Sigmoid colon (tissue), 7 donors: ENCODE data around the gene BZW2. TPM values are rescaled to one million over a fixed set of nuclear protein-coding genes. Genes with fewer than 3 reads are reported as not detected.
A peak's percentile ranks its signal among the peaks of the same experiment; 100 is the strongest.

Source experiments
- DNase-seq: peaks from one replicate; pipeline ENCODE4 v3.0.0-alpha.2; 2019
- H3K27ac ChIP-seq, 4 donors: fragments of 200-600 bp; sonication (generic); one replicate each; pipeline ENCODE4 v1.5.1; 2016 to 2019; ENCODE audit warnings: mild to moderate bottlenecking in 1 of 4
- H3K27me3 ChIP-seq, 3 donors: fragments of 200-600 bp; sonication (generic); one replicate each; pipeline ENCODE4 v1.5.1; 2019; ENCODE audit warnings: mild to moderate bottlenecking in 1 of 3
- H3K36me3 ChIP-seq, 4 donors: fragments of 200-600 bp; sonication (generic); one replicate each; pipeline ENCODE4 v1.5.1; 2016 to 2019
- H3K4me1 ChIP-seq, 4 donors: fragments of 200-600 bp; sonication (generic); one replicate each; pipeline ENCODE4 v1.5.1; 2017 to 2019
- H3K4me3 ChIP-seq, 4 donors: fragments of 200-600 bp; sonication (generic); one replicate each; pipeline ENCODE4 v1.5.1; 2017 to 2019; ENCODE audit warnings: mild to moderate bottlenecking in 2 of 4, moderate library complexity in 1 of 4
- H3K9me3 ChIP-seq, 4 donors: fragments of 200-600 bp in 3 of 4; sonication (generic) in 3 of 4; one replicate each; pipeline versions ENCODE4 v1.5.1 to v1.6.1; 2013 to 2019
- EP300 ChIP-seq, 4 donors: sonication (generic); formaldehyde crosslinking; IDR thresholded peaks; one replicate each; pipeline ENCODE4 v1.6.1; 2017; ENCODE audit warnings: antibody characterized with exemption in 4 of 4
- POLR2A ChIP-seq, 2 donors: fragments of 450-650 bp; IDR thresholded peaks; one replicate each; pipeline ENCODE4 v1.6.1; 2016; ENCODE audit warnings: antibody characterized with exemption in 2 of 2, mild to moderate bottlenecking in 2 of 2, moderate library complexity in 2 of 2
- POLR2AphosphoS5 ChIP-seq, 4 donors: sonication (generic); formaldehyde crosslinking; IDR thresholded peaks; one replicate each; pipeline ENCODE4 v1.6.1; 2017; ENCODE audit warnings: antibody characterized with exemption in 4 of 4
- WGBS, 2 donors: extraction: QIAGEN DNeasy Blood & Tissue Kit; methylation state at CpG; one replicate each; pipeline ENCODE4 v1.1.7; 2013; 5-methylcytosine and 5-hydroxymethylcytosine counted together
- intact Hi-C: fragments of 100-400 bp; cut with DNase I; formaldehyde crosslinking; loops from one replicate; pipeline ENCODE4 v1.15.1; 2023
- polyA plus RNA-seq, 3 donors: library from polyadenylated mRNA; stranded (reverse); fragments of 200-250 nt; gene quantifications; one replicate each; pipeline ENCODE4 v1.2.3, GENCODE V29; 2013
- total RNA-seq, 4 donors: library from RNA; depleted of rRNA; stranded (reverse); fragments of >200 nt; gene quantifications; one replicate each; pipeline ENCODE4 v1.1.0, GENCODE V29; 2016
- TF ChIP-seq, protein P1 (sequence below), 4 experiments: fragments of 450-650 bp in 3 of 4; fragments of 200-600 bp in 1 of 4; IDR thresholded peaks; one replicate each; pipeline ENCODE4 v1.5.1; 2016 to 2019; ENCODE audit warnings: antibody characterized with exemption in 4 of 4, mild to moderate bottlenecking in 3 of 4, moderate library complexity in 2 of 4
- donor health status: healthy with polysubstance abuse.
- donor health status: Bipolar disorder and iron deficiency.
- donor health status: healthy.

BZW2 gene
- total and polyA plus RNA-seq, 7 donors: 49.7 to 70.7 (median 63.8) TPM

DNA sequence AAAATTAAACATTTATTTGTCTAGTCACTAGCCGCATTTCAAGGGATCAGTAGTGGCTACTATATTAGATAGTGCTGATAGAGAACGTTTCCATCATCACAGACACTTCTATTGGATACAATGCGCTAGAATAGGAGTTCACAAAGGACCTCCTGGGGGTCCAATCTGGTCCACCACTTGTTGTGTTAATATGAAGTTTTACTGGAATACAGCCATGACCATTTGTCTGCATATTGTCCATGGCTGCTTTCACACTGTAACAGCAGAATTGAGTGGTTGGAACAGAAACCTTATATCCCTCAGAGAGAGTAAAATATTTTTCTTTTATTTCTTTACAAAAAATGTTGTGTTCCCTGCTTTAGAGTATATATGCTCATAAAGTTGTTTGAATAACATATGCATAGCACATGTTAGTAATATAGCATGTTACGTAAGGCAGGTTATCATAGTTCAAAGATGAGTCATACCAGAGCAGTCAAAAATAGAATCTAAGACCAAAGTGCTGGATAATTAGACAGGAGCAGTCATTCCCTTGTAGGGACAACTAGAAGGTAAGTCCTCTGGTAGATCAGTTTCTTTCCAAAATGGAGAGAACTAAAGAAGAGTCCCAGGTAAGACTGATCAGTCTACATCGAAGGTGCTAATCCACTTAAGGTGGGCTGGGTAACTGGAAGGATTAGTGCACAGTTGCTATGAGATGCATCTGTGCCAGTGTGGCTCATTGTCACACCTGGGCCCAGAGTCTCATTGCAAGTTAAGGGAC, 14.9 kb downstream of the BZW2 start:
- Histone ChIP-seq H3K27ac (peak overlapping the region in 1 of 4 donors; percentile 46), H3K4me1 (peaks cover 0 to 31% (median 29%) of the 10 kb centered on the region in 4 donors)

GRCh38 chr7:16661924-16662323, 15.9 kb downstream of the BZW2 start:
- no peak for TF ChIP-seq EP300 (IDR thresholded peaks at IDR 0.05)
- TF ChIP-seq, protein P1, sequence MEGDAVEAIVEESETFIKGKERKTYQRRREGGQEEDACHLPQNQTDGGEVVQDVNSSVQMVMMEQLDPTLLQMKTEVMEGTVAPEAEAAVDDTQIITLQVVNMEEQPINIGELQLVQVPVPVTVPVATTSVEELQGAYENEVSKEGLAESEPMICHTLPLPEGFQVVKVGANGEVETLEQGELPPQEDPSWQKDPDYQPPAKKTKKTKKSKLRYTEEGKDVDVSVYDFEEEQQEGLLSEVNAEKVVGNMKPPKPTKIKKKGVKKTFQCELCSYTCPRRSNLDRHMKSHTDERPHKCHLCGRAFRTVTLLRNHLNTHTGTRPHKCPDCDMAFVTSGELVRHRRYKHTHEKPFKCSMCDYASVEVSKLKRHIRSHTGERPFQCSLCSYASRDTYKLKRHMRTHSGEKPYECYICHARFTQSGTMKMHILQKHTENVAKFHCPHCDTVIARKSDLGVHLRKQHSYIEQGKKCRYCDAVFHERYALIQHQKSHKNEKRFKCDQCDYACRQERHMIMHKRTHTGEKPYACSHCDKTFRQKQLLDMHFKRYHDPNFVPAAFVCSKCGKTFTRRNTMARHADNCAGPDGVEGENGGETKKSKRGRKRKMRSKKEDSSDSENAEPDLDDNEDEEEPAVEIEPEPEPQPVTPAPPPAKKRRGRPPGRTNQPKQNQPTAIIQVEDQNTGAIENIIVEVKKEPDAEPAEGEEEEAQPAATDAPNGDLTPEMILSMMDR (IDR thresholded peaks at IDR 0.05): no peak
- TF ChIP-seq POLR2A (IDR thresholded peaks at IDR 0.05): no peak
- TF ChIP-seq POLR2AphosphoS5 (IDR thresholded peaks at IDR 0.05): no peak
- DNase-seq: no peak
- no peak overlapping the region for H3K4me3 ChIP-seq
- 92 to 94% methylated on average over 1 of the region's 1 CpG for WGBS, 2 donors
- no peaks in the 10 kb centered on the region for H3K27me3 ChIP-seq
- intact Hi-C loops: no loop called here
- H3K4me1 ChIP-seq: peaks cover 0 to 31% (median 29%) of the 10 kb centered on the region in 4 donors
- H3K36me3 ChIP-seq: peaks cover 0 to 5% (median 0%) of the 10 kb centered on the region in 4 donors
- H3K9me3 ChIP-seq: no peaks in the 10 kb centered on the region
- H3K27ac ChIP-seq: peak overlapping the region; percentile 7 to 49 (median 28)

More for the DNA sequence above, 14.9 kb downstream of the BZW2 start:
- TF ChIP-seq POLR2AphosphoS5 (IDR thresholded peaks at IDR 0.05) (peak in 1 of 4 donors; percentile 40), POLR2A (IDR thresholded peaks at IDR 0.05) (no peak), EP300 (IDR thresholded peaks at IDR 0.05) (no peak)
- TF ChIP-seq, protein P1 (IDR thresholded peaks at IDR 0.05): no peak
- DNase-seq: no peak
- 62 to 78% methylated on average over 5 of the region's 5 CpGs for WGBS, 2 donors
- Histone ChIP-seq H3K36me3 (no peaks in the 10 kb centered on the region), H3K9me3 (no peaks in the 10 kb centered on the region), H3K27me3 (no peaks in the 10 kb centered on the region), H3K4me3 (no peak overlapping the region)
- intact Hi-C loops: no loop called here

DNA sequence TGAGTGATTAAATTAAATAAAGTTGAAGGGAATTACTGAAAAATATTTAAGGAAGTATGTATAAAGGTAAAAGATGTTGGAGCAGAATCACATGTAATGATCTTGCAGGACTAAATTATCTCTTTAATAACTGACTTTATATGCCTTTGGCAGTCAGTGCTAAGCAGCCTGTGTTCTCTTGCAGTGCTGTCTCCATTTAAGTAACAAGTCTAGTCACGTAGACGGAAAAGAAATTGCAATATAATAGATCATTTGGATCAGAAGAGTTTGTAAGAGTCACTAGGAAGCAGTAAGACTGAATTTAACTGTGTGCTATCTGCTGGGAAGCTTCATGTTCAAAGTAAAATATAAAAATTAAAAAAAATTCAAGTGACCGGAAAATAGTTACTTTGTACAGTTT, 21.4 kb downstream of the BZW2 start:
- peak overlapping the region in 1 of 4 donors; percentile 73 for H3K27ac ChIP-seq
- DNase-seq: no peak
- H3K27me3 ChIP-seq: no peaks in the 10 kb centered on the region
- TF ChIP-seq, protein P1 (IDR thresholded peaks at IDR 0.05): no peak
- TF ChIP-seq EP300 (IDR thresholded peaks at IDR 0.05): no peak
- TF ChIP-seq POLR2AphosphoS5 (IDR thresholded peaks at IDR 0.05): no peak
- no peak for TF ChIP-seq POLR2A (IDR thresholded peaks at IDR 0.05)
- peaks cover 0 to 17% (median 6%) of the 10 kb centered on the region in 4 donors for H3K4me1 ChIP-seq
- intact Hi-C loops: no loop called here
- peaks cover 0 to 5% (median 0%) of the 10 kb centered on the region in 4 donors for H3K36me3 ChIP-seq
- WGBS, 2 donors: 94 to 96% methylated on average over 3 of the region's 3 CpGs
- no peaks in the 10 kb centered on the region for H3K9me3 ChIP-seq
- H3K4me3 ChIP-seq: no peak overlapping the region

DNA sequence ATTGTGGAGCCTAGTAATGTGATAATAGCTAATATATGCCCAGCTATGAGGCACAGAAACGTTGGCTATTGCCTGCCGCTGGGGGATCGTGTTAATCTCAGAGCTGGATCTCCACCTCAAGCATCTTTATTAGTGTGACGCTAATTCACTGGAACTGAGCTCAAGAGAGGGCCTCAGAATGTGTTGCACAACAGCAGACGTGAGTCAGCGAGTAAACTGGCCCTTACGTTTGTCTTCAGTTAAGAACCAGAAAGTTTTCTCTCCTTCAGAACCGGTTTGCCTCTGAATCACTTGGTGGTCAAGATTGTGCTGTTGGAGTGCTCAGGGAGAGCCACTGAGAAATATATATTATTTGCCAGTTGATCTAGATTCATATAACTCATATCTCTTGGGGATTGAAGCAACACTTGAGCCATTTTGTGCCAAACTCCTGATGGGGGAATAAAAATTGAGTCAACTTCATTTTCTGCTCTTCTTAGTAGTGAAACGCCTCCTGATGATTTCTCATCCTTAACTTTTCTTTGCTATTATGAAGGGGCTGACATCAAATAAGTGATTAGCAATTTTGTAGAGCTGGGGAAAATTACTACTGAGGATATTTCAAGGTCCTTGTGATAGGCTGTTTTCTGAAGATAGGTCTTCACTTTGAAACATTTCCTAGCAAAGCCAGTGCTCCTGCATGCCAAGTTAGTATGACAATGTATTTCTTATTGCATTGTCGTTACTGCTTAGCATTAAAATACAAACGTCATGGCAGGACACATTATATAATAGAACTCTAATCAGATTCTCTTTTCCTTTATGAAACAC, 22.3 kb downstream of the BZW2 start:
- H3K27me3 ChIP-seq: no peaks in the 10 kb centered on the region
- DNase-seq: peak; percentile 86
- intact Hi-C loops: no loop called here
- H3K9me3 ChIP-seq: no peaks in the 10 kb centered on the region
- peaks cover 0 to 13% (median 0%) of the 10 kb centered on the region in 4 donors for H3K4me1 ChIP-seq
- WGBS, 2 donors: 70 to 75% methylated on average over 11 of the region's 11 CpGs
- no peak for TF ChIP-seq POLR2A (IDR thresholded peaks at IDR 0.05)
- TF ChIP-seq EP300 (IDR thresholded peaks at IDR 0.05): no peak
- TF ChIP-seq, protein P1 (IDR thresholded peaks at IDR 0.05): no peak
- peak in 2 of 4 donors; percentile 16 to 21 for TF ChIP-seq POLR2AphosphoS5 (IDR thresholded peaks at IDR 0.05)
- peaks cover 0 to 5% (median 0%) of the 10 kb centered on the region in 4 donors for H3K36me3 ChIP-seq
- no peak overlapping the region for H3K4me3 ChIP-seq
- peak overlapping the region in 2 of 4 donors; percentile 40 to 73 for H3K27ac ChIP-seq
